ENCODE data around the gene MS4A6E. TPM values are rescaled to one million over a fixed set of nuclear protein-coding genes. Genes with fewer than 3 reads are reported as not detected.

MS4A6E gene
- total RNA-seq, 2 donors from 2014 or later: not detected

DNA sequence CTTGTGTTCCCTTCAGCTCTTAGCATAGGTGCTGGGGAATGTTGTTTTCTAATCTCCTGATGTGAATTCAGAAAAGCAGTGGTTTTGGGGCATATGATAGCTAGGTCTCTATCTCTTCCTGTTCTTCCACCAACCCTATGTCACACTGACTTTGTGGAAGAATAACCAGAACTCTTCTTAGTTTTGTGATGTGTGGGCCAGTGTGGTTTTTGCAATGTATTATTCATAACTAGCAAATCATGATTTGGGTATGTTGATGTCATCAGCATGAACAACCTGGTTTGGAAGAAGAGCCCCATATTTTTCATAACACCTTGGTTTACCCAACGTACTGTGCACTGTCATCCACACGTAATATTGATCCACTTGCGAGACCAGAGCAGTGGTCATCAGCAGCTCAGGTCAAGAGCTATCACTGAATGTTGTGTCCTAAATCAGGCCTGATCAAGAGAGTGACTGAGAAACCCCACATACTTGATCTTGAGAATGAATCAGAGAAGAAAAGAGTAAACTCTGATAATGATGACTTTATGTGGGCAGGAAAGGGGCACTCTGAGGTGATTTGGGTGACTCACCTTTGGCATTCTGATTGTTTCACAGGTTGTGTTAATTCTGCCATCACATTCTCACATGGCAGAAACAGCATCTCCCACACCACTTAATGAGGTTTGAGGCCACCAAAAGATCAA, 19.4 kb upstream of the MS4A6E start:
- TF ChIP-seq, protein P1, sequence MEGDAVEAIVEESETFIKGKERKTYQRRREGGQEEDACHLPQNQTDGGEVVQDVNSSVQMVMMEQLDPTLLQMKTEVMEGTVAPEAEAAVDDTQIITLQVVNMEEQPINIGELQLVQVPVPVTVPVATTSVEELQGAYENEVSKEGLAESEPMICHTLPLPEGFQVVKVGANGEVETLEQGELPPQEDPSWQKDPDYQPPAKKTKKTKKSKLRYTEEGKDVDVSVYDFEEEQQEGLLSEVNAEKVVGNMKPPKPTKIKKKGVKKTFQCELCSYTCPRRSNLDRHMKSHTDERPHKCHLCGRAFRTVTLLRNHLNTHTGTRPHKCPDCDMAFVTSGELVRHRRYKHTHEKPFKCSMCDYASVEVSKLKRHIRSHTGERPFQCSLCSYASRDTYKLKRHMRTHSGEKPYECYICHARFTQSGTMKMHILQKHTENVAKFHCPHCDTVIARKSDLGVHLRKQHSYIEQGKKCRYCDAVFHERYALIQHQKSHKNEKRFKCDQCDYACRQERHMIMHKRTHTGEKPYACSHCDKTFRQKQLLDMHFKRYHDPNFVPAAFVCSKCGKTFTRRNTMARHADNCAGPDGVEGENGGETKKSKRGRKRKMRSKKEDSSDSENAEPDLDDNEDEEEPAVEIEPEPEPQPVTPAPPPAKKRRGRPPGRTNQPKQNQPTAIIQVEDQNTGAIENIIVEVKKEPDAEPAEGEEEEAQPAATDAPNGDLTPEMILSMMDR (IDR thresholded peaks at IDR 0.05): no peak
- H3K27ac ChIP-seq: no peak overlapping the region
- no peak overlapping the region for H3K4me3 ChIP-seq
- no peaks in the 10 kb centered on the region for H3K9me3 ChIP-seq
- no peaks in the 10 kb centered on the region for H3K4me1 ChIP-seq (ENCODE audit: control insufficient read depth in 1 of 2, low read depth in 2 of 2)
- ATAC-seq (ENCODE audit: insufficient number of reproducible peaks, low FRiP score, low read depth): no peak
- H3K27me3 ChIP-seq (replicated peaks; ENCODE audit: insufficient read depth): no peaks in the 10 kb centered on the region
- H3K36me3 ChIP-seq: no peaks in the 10 kb centered on the region
- no peak for DNase-seq (ENCODE audit: low spot score)

DNA sequence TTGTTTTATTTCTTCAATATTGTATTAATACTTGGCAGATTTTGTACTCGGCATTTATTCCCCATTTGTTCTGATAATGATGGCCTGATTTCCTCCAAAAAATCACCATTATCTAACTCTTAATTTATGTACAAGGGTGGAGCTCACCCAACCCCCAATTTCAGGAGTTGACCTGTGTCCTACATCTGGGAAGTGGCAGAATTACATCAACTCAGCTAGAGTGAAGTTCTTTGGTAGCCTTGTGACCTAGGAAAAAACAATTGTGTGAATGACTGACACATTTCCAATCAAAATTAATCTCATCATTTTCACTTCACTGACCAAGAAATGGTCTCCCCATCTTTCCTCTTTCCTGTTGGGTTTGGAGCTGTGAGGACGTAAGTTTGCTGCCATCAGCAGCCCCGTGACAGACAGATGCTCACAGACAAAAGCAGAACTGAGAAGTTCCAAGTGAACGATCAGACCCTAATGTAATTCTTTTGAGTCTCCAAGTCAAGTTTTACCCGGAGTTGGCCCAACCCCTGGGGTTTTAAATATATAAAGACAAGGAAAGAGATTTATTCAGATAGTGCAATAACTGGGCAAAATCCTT, 16.6 kb upstream of the MS4A6E start:
- Histone ChIP-seq H3K4me3 (no peak overlapping the region), H3K27ac (no peak overlapping the region), H3K4me1 (ENCODE audit: control insufficient read depth in 1 of 2, low read depth in 2 of 2) (no peaks in the 10 kb centered on the region), H3K9me3 (no peaks in the 10 kb centered on the region), H3K36me3 (no peaks in the 10 kb centered on the region), H3K27me3 (replicated peaks; ENCODE audit: insufficient read depth) (no peaks in the 10 kb centered on the region)
- ATAC-seq (ENCODE audit: insufficient number of reproducible peaks, low FRiP score, low read depth): no peak
- TF ChIP-seq, protein P1 (IDR thresholded peaks at IDR 0.05): no peak
- no peak for DNase-seq (ENCODE audit: low spot score)

DNA sequence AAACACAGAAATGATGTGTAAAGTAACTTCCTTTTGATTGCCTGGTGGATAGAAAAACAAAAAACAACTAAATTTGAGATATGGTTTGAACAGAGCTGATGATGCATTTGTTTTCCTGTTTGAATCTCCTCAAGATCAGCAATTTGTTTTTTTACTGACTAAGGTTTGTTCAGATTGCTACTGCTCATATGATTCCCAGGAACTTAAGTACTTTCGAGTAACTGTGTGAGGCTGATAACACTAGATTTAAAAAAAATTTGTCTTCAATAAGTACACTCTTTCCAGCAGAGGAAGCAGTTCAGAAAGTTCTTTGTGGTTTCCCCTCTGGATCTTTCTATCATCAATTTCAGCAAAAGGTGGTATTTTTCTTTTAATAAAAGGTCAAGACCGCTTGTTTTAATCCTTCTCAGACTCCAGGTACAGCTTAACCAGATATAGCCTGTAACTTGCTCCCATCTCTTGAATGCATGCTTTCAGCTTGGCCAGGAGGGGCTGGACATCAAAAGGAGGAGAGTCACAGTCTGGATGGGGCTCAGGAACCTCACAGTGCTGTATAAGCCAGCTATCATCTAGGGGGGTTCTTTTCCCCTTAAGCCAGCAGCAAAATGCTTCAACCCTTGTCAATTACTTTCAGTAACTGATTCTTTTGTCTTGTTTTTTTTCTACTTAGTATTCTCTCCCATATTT, 12.3 kb upstream of the MS4A6E start:
- Histone ChIP-seq H3K27ac (no peak overlapping the region), H3K4me1 (ENCODE audit: control insufficient read depth in 1 of 2, low read depth in 2 of 2) (no peaks in the 10 kb centered on the region), H3K4me3 (no peak overlapping the region), H3K27me3 (replicated peaks; ENCODE audit: insufficient read depth) (no peaks in the 10 kb centered on the region), H3K9me3 (no peaks in the 10 kb centered on the region), H3K36me3 (no peaks in the 10 kb centered on the region)
- DNase-seq (ENCODE audit: low spot score): no peak
- no peak for ATAC-seq (ENCODE audit: insufficient number of reproducible peaks, low FRiP score, low read depth)
- TF ChIP-seq, protein P1 (IDR thresholded peaks at IDR 0.05): no peak

DNA sequence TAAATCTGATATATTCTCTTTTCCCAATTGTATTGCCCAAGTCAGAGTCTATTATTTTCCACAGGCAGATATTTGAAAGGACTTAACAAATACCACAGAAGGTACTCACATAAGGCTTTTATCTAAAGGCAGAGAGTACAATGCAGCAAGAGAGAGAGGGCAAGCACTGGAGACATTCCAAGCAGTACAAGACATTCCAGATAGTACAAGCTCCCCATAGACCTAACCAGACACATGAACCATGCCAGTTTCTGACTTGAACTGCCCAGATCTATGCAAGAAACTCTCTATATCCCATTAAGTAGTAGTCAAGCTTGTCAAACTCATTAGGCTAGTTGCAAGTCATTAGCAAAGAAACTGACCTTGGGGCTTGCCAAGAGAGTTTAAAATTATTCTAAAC, 11.2 kb upstream of the MS4A6E start:
- DNase-seq (ENCODE audit: low spot score) (no peak), ATAC-seq (ENCODE audit: insufficient number of reproducible peaks, low FRiP score, low read depth) (no peak)
- Histone ChIP-seq H3K4me3 (no peak overlapping the region), H3K27me3 (replicated peaks; ENCODE audit: insufficient read depth) (no peaks in the 10 kb centered on the region), H3K4me1 (ENCODE audit: control insufficient read depth in 1 of 2, low read depth in 2 of 2) (no peaks in the 10 kb centered on the region), H3K36me3 (no peaks in the 10 kb centered on the region), H3K27ac (no peak overlapping the region), H3K9me3 (no peaks in the 10 kb centered on the region)
- TF ChIP-seq, protein P1 (IDR thresholded peaks at IDR 0.05): no peak

DNA sequence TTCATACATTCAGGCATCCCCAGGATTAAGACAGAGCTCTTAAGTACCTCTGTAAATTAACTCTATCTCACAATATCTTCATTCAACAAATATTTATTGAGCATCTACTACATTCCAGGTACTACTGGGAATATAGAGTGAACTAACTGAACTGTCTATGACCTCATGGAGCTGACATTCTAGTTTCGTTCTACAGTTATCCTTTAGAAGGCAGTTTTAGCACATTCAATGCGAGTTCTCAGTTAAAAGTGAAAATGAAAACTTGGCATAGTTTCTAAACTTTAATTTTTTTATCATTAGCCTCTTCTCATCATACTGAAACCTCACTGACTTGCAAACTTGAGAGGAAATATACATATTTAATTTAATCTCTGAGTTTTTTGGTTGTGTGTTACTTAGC, 10.7 kb upstream of the MS4A6E start:
- H3K4me1 ChIP-seq (ENCODE audit: control insufficient read depth in 1 of 2, low read depth in 2 of 2): no peaks in the 10 kb centered on the region
- H3K36me3 ChIP-seq: no peaks in the 10 kb centered on the region
- no peaks in the 10 kb centered on the region for H3K27me3 ChIP-seq (replicated peaks; ENCODE audit: insufficient read depth)
- no peak overlapping the region for H3K4me3 ChIP-seq
- no peak overlapping the region for H3K27ac ChIP-seq
- TF ChIP-seq, protein P1 (IDR thresholded peaks at IDR 0.05): no peak
- ATAC-seq (ENCODE audit: insufficient number of reproducible peaks, low FRiP score, low read depth): no peak
- DNase-seq (ENCODE audit: low spot score): no peak
- H3K9me3 ChIP-seq: no peaks in the 10 kb centered on the region

Measured in thoracic aorta (tissue), 2 donors.